HG03354 (cell line): ENCODE results near the gene RASGEF1B.

Source experiments
- ATAC-seq: cut with Tn5 transposase; IDR thresholded peaks from one replicate; pipeline ENCODE4 v1.9.1; 2021; ENCODE audit warnings: mild to moderate bottlenecking; ENCODE audit not compliant: unreplicated experiment, poor library complexity, severe bottlenecking

Gene RASGEF1B

GRCh38 chr4:81469781-81470455, 1.8 kb downstream of the RASGEF1B start:
- no peak for ATAC-seq

GRCh38 chr4:81468678-81469077, 3.0 kb downstream of the RASGEF1B start:
- no peak for ATAC-seq

DNA sequence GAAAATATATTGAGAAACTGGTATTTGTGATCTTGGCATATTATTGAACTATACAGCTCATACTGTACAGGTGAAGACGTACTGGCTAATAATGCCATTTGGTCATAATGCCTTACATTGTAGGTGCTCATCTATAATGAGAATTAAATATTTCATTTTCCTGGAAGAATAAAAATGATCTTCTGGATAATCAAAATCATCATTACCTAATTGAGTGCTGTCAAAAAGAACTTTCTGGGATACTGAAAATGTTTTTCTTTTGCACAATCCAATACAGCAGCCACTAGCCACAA, 4.1 kb downstream of the RASGEF1B start:
- ATAC-seq, result no peak

DNA sequence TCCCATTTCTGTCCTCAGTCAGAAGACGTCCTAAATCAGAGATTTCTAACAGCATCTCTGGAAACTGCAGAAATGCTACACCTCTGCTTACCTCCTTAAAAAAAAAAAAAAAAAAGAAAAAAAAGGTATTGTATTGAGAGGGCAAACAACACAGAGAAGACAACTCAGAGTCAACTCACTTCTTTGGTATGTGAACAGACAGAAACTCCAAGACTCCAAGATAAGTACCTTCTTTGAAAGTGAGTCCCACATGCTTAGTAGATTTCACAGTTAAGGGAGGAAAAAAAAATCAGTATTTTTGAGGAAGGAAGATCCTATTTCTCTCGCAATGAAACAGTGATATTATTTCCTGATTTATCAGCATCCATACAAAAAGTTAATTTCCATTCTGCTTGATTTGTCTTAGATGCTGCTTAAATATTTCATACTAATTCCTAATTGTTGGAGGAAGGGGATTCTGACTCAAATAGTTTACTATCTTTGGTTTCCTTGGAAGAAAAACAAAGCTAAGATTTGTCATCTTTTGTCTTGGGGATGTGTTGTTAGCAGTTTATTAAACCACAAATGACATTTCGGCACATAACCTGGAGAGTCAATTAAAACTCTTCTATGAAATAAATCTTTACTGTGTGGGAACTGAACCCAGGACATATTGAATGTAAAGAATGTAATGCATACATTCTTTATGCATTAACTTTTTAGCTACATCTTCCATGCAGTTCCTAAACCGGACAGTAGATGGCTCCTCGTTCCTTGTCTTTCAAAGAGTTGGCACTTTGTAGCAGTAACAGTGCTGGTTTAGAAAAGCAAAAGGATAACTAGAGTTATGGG, 4.7 kb downstream of the RASGEF1B start:
- ATAC-seq, result no peak

DNA sequence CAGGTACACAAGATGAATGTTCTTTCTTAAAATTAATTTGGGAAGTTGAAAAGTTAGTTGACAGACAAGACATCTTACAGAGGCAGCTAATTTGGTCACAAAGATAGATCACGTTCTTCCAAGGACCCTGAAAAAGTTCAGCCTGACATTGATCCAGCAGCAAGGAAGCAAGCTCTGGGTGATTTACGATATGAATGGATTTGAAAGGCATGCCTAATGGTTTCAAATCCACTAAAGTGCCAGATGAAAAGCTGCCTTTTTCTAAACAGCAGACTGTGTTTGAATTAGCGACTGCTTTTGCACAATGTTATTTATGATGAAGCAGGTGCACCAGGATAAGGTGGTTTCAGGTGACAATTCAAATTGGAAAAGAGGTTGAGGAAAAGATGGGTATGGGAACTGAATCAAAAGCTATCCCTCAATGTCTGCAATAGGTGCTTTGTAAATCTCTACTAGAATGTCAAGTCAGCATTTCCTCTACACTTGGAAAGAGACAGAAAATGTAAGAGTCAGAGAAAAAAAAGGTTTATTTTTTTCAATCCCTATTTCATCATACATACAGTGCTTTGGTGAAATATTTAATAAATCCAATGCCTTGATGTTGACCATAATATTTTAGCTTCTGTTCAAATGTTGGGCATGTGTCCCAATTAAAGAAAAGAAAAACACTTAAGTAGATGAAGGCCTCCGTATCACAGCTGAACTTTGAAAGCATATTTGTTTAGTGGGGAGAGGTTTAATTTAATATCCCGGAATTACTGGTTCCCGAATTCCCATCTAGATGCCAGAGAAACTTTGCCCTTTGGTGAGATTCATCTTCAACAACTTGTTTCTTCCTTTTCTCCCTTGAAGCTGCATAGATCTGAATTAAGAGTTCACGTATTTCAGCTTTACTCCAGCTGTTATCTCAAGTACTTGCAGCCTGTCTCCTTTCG, 6.0 kb downstream of the RASGEF1B start:
- no peak for ATAC-seq

DNA sequence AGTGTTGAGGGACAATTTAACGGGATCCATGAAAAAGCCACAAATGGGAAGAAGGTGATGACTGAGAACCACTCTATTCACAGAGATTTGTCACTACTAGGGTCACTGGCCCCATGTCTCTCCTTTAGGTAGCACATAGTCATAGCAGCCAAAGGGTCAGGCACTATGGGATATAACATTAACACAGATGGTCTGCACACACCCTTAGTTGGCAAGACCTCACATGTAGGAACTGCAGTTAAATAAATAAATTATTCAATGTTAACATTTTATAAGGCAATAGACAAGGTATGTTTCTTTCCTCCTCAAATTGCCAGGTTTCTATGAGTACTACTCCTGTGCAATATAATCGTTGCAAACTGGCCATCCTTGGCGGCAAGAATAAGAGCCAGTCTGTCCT, 10.9 kb downstream of the RASGEF1B start:
- no peak for ATAC-seq

- no peak for ATAC-seq
These were observed 11.5 kb downstream of the RASGEF1B start for GRCh38 chr4:81460191-81460701.

- ATAC-seq, result no peak
These were observed 12.5 kb downstream of the RASGEF1B start for GRCh38 chr4:81459228-81459627.

DNA sequence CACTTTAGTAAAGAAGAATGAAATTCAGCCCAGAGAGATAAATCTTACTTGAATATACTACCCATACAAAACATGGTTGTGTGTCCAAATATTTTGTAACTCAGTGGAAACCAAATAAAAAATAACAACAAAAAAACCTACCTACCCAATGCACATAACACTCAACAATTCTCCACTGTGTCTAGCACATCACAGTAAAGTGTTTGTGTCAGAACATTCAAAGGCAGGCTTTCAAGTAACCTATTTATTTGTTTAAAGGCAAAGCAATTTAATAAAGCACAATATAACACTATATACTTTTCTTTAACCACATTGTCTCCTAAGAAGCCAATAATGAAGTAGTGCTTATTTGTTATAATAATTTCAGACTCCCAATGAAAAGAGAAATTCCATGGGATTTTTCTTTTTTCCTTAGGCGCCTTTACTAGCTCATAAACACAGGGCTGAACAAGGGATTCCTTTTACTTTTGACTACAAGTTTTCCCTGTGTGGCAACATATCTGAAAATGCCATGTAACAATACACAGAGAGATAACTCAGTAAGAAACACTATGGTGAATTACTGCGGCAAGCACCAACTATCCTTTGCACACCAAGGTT, 13.7 kb downstream of the RASGEF1B start:
- ATAC-seq, result no peak

DNA sequence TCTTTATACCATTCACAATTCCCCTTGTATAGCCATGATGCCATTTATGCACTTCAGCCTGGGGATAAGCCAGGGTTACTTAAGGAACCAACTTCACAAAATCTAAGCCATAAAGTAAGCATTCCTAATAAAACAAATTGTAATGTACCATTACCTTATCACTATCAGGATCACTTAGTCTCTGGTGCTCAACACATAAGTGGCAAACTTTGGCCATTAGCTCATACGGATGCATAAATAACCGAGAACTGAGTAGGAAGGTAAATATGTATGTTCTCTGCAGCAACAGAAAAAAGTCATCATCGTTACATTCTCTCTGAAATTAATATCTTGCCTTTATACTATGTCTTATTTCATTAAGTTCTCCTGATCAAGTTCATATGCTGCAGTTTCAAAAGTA, 14.4 kb downstream of the RASGEF1B start:
- no peak for ATAC-seq

GRCh38 chr4:81455897-81456296, 15.8 kb downstream of the RASGEF1B start:
- no peak for ATAC-seq

GRCh38 chr4:81454948-81455347, 16.8 kb downstream of the RASGEF1B start:
- ATAC-seq, result no peak

DNA sequence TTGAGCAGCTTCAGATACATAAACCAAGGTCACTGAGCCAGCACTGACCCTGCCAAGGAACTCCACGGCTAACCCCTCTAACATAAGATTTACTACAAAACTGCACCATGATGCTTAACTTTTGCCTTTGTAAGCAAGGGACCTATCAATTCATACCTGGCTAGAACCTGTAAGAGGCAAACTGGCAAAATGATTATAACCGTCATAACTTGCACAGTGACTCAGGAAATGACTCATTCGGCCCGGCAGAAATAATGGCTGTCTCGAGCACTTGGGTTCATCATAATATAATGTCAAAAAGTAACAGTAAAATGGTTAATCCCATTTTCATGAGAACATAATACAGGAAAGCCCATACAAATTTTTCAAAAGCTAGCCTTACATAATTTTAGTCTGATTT, 17.2 kb downstream of the RASGEF1B start:
- no peak for ATAC-seq

DNA sequence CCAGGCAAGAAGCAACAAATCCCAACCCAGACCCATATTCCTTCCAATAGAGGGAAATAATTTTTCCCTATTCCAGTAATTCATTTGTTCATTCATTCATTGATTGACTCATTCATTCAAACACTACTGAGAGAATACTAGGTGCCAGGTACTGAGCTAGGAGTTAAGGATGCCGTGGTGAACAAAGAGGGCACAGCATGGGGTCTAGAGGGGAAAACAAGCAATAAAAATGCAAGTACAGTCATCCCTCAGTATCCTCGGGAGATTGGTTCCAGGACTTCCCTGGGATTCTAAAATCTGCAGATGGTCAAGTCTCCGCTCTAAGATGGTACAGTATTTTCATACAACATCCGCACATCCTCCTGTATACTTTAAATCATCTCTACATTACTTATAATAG, 18.7 kb downstream of the RASGEF1B start:
- no peak for ATAC-seq

DNA sequence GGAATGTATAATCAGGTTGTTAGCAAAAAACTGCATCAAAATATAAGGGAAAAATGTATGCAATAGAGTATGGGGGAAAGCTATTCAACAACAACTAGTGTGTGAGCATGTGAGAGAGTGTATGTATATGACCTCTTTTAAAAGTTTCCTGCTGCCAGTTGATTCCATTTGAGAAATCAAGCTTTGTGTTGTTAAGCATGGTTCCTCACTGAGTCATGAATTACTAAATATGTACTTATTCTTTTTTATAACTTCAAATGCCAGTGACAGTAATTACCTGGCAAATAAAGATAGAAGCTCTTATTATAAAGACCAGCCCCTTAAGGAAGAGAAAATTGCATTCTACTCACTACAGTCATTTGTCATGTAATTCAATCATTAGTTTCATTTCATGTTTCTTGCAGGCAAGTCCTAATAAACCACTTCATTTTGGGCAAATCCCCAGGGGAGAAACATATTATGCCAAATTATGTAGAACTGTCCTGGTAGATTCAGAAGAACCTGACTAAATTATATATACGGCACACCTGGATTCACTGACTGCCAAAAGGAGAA, 19.2 kb downstream of the RASGEF1B start:
- ATAC-seq, result no peak

- no peak for ATAC-seq
These were observed 22.7 kb downstream of the RASGEF1B start for GRCh38 chr4:81449015-81449414.

GRCh38 chr4:81447566-81448229, 24.0 kb downstream of the RASGEF1B start:
- no peak for ATAC-seq

DNA sequence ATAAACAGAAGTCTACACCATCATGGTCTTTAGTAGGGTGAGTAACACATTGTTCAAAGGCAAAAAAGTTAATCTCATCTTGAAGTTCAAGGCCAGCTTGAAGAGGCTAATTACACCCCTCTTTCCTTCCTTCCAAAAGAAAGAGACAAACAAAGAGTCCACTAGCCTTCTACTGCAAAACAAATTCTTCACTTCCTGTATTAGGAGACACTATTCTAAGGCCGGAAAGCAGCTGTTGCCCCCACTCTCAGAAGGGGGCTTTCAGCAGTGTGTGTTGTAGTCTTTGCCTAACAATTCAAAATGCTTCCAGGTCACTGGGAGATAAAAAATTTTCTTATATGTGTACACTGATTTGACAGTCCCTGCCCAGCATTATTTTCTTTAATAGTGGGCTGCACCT, 25.1 kb downstream of the RASGEF1B start:
- no peak for ATAC-seq

DNA sequence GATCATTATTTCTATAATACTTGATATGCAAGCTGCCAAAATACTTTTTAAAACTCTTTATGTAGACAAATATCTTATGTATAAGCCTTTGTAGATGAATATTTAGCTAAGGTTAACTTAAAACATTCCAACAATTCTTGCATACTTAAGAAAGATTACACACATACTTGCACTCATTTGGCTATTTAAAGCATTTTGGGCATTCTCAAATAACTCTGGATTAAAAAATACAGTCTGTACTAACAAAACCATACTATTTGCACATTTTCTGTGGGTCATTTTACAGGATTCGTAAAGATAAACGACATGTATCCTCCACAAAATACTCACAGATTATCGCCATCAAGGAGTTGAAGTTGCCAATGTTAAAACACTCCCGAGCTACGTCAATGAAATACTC, 26.5 kb downstream of the RASGEF1B start:
- no peak for ATAC-seq
